Esophagus squamous epithelium (tissue), 4 donors: ENCODE results near the gene MTM1.

Experiments
- CTCF ChIP-seq, 6 experiments: fragments of 450-650 bp in 4 of 6; fragments of 200-600 bp in 2 of 6; sonication (generic) in 2 of 6; IDR thresholded peaks; one replicate each; pipeline ENCODE4 v1.5.1; 2016 to 2019; ENCODE audit warnings: antibody characterized with exemption in 6 of 6, mild to moderate bottlenecking in 4 of 6, moderate library complexity in 4 of 6
- POLR2A ChIP-seq, 4 donors: fragments of 450-650 bp; IDR thresholded peaks; one replicate each; pipeline ENCODE4 v1.6.1; 2017; ENCODE audit warnings: antibody characterized with exemption in 4 of 4, mild to moderate bottlenecking in 4 of 4, moderate library complexity in 3 of 4

- no peak for TF ChIP-seq CTCF (IDR thresholded peaks at IDR 0.05)
- TF ChIP-seq POLR2A (IDR thresholded peaks at IDR 0.05): no peak
These were observed 8.8 kb downstream of the MTM1 start for GRCh38 chrX:150577174-150577573.
